ENCODE results near the gene TIE1. TPM values are rescaled to one million over a fixed set of nuclear protein-coding genes. Genes with fewer than 3 reads are reported as not detected.

Gene TIE1
- total RNA-seq, 1 experiment from 2014 or later: 1.2 TPM

- Mint-ChIP-seq H3K27ac (peak overlapping the region; percentile 97 to 98 (median 97); a peak in 4 of 7 replicates), H3K27me3 (ENCODE audit: low read depth) (peaks cover 3% of the 10 kb centered on the region), H3K4me3 (peak overlapping the region; percentile 84 to 89), H3K9me3 (peaks cover 0 to 4% of the 10 kb centered on the region in 2 experiments; a peak in 3 of 5 replicates), H3K36me3 (ENCODE audit: insufficient read depth in 1 of 3, low read depth in 3 of 3) (peaks cover 4 to 25% (median 14%) of the 10 kb centered on the region in 3 experiments; a peak in 6 of 7 replicates), H3K4me1 (peaks cover 22 to 26% of the 10 kb centered on the region in 2 experiments)
- Histone ChIP-seq H2BK15ac (ENCODE audit: low read depth, low read length) (no peak overlapping the region), H3K27ac (ENCODE audit: insufficient read length, low read depth, low read length) (no peak overlapping the region), H2BK5ac (ENCODE audit: insufficient read length, low read length) (no peak overlapping the region), H4K91ac (ENCODE audit: insufficient read length, low read depth, low read length) (peak overlapping the region; percentile 24), H3K23ac (ENCODE audit: insufficient read length, low read depth, low read length) (no peak overlapping the region), H2BK120ac (ENCODE audit: low read depth, low read length, poor library complexity, severe bottlenecking) (no peak overlapping the region), H3K79me2 (ENCODE audit: insufficient read depth, low read length) (no peaks in the 10 kb centered on the region), H3K4ac (ENCODE audit: low read depth, low read length) (no peak overlapping the region), H2AK5ac (ENCODE audit: insufficient read length, low read length) (no peak overlapping the region), H3K14ac (ENCODE audit: insufficient read depth, low read length) (no peak overlapping the region), H3K79me1 (ENCODE audit: insufficient read depth, low read depth, low read length, poor library complexity, severe bottlenecking) (no peaks in the 10 kb centered on the region), H3K9ac (ENCODE audit: extremely low read depth, insufficient read length, low read length) (no peak overlapping the region), H3K23me2 (ENCODE audit: insufficient read length, low read depth, low read length, poor library complexity, severe bottlenecking) (peaks cover 6% of the 10 kb centered on the region), H4K20me1 (ENCODE audit: control insufficient read depth, insufficient read depth, insufficient read length) (peaks cover 3% of the 10 kb centered on the region), H3K27me3 (ENCODE audit: insufficient read depth, low read length) (no peaks in the 10 kb centered on the region), H2AFZ (ENCODE audit: low read length) (no peak overlapping the region), H3K56ac (ENCODE audit: insufficient read length, low read depth, low read length) (no peak overlapping the region), H3K18ac (ENCODE audit: insufficient read length, low read depth, low read length) (peak overlapping the region; percentile 12), H3K4me1 (ENCODE audit: insufficient read depth, low read length) (peaks cover 5% of the 10 kb centered on the region; the same call in 1 of the 2 replicates), H2BK12ac (ENCODE audit: insufficient read length, low read depth, low read length) (no peak overlapping the region), H3K9me3 (ENCODE audit: control insufficient read depth, low read depth, low read length) (no peaks in the 10 kb centered on the region), H2BK20ac (ENCODE audit: low read depth, low read length, poor library complexity, severe bottlenecking) (no peak overlapping the region), H4K8ac (replicated peaks; ENCODE audit: insufficient read length, low read depth, low read length) (no peak overlapping the region), H4K5ac (ENCODE audit: insufficient read length, low read depth, low read length) (no peak overlapping the region), H3T11ph (ENCODE audit: low read length) (no peak overlapping the region), H3K4me2 (ENCODE audit: insufficient read depth, insufficient read length, low read length) (peak overlapping the region; percentile 65)
- no CpG with 5 or more reads among the region's 12 CpGs for WGBS (ENCODE audit: extremely low coverage, insufficient read length, low lambda C conversion rate)
- peak; percentile 37 for DNase-seq
- no peak for TF ChIP-seq CTCF (conservative IDR thresholded peaks at IDR 0.05)
Measured at GRCh38 chr1:43271186-43272118, 29.3 kb upstream of the TIE1 start.
